ENCODE measurements around the gene LARGE1.

The LARGE1 gene

DNA sequence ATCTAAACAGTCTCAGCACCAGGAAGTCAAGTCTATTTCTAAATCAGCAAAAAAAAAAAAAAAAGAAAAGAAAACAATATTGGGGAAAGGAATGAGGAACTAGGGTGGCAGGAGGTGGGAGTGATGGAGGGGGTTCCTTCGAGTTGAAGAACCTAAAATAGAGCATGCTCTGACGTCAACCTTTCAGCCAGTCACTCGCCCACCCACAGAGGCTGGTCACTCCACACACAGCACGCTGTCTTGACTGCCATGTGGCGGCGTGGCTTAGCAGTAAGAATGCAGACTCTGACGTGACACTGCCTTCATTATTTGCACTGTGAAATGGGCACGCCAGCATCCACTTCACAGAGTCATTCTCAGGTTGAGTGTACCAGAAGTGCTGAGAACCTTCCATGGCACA, 48.3 kb downstream of the LARGE1 start:
- no peaks in the 10 kb centered on the region for H3K9me3 ChIP-seq (ENCODE audit: low read length)
- H3K36me3 ChIP-seq (ENCODE audit: insufficient read depth, low read length) = no peaks in the 10 kb centered on the region
- H4K20me1 ChIP-seq (ENCODE audit: insufficient read depth, low read length) = no peaks in the 10 kb centered on the region
- H3F3A ChIP-seq (ENCODE audit: insufficient read depth, low read length) = no peaks in the 10 kb centered on the region
- no peak overlapping the region for H3K9ac ChIP-seq (ENCODE audit: low read length)
- no peaks in the 10 kb centered on the region for H3K79me2 ChIP-seq (ENCODE audit: insufficient read depth, low read length)
- H3K4me1 ChIP-seq (ENCODE audit: insufficient read depth, low read length, severe bottlenecking) = no peaks in the 10 kb centered on the region
- no peaks in the 10 kb centered on the region for H3K9me2 ChIP-seq (ENCODE audit: low read depth, low read length)
- H3K27ac ChIP-seq (ENCODE audit: low read depth, low read length, poor library complexity, severe bottlenecking) = no peak overlapping the region
- H2AFZ ChIP-seq (ENCODE audit: low read length) = no peak overlapping the region
- H3K27me3 ChIP-seq (ENCODE audit: insufficient read depth, low read length) = no peaks in the 10 kb centered on the region
- TF ChIP-seq, protein P1, sequence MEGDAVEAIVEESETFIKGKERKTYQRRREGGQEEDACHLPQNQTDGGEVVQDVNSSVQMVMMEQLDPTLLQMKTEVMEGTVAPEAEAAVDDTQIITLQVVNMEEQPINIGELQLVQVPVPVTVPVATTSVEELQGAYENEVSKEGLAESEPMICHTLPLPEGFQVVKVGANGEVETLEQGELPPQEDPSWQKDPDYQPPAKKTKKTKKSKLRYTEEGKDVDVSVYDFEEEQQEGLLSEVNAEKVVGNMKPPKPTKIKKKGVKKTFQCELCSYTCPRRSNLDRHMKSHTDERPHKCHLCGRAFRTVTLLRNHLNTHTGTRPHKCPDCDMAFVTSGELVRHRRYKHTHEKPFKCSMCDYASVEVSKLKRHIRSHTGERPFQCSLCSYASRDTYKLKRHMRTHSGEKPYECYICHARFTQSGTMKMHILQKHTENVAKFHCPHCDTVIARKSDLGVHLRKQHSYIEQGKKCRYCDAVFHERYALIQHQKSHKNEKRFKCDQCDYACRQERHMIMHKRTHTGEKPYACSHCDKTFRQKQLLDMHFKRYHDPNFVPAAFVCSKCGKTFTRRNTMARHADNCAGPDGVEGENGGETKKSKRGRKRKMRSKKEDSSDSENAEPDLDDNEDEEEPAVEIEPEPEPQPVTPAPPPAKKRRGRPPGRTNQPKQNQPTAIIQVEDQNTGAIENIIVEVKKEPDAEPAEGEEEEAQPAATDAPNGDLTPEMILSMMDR (IDR thresholded peaks at IDR 0.05; ENCODE audit: low read length) = no peak
- TF ChIP-seq EZH2 (IDR thresholded peaks at IDR 0.05; ENCODE audit: borderline replicate concordance, low read length) = no peak
- no peak overlapping the region for H3K4me2 ChIP-seq (ENCODE audit: low read length)
- H3K4me3 ChIP-seq (ENCODE audit: low read depth, low read length, poor library complexity, severe bottlenecking) = no peak overlapping the region

DNA sequence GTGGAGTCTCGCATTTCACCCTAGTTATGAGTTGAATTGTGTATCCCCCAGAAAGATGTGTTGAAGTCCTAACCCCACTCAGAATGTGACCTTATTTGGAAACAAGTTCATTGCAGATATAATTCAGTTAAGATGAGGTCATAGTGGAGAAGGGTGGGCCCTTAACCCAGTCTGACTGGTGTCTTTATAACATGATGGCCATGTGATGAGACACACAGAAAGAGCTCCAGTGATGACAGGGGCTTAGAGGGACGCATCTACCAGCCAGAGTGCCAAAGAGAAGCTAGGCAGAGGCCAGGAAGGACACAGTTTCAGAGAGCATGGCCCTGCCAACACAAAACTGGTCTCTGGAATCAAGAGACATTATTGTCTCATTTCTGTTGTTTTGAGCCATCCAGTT, 50.3 kb downstream of the LARGE1 start:
- H3K4me3 ChIP-seq (ENCODE audit: low read depth, low read length, poor library complexity, severe bottlenecking) = no peak overlapping the region
- H4K20me1 ChIP-seq (ENCODE audit: insufficient read depth, low read length) = no peaks in the 10 kb centered on the region
- H3K4me2 ChIP-seq (ENCODE audit: low read length) = no peak overlapping the region
- no peaks in the 10 kb centered on the region for H3K4me1 ChIP-seq (ENCODE audit: insufficient read depth, low read length, severe bottlenecking)
- H3K36me3 ChIP-seq (ENCODE audit: insufficient read depth, low read length) = no peaks in the 10 kb centered on the region
- H3F3A ChIP-seq (ENCODE audit: insufficient read depth, low read length) = no peaks in the 10 kb centered on the region
- no peak overlapping the region for H3K27ac ChIP-seq (ENCODE audit: low read depth, low read length, poor library complexity, severe bottlenecking)
- H3K9ac ChIP-seq (ENCODE audit: low read length) = no peak overlapping the region
- H2AFZ ChIP-seq (ENCODE audit: low read length) = no peak overlapping the region
- no peak for TF ChIP-seq EZH2 (IDR thresholded peaks at IDR 0.05; ENCODE audit: borderline replicate concordance, low read length)
- TF ChIP-seq, protein P1 (IDR thresholded peaks at IDR 0.05; ENCODE audit: low read length) = no peak
- H3K9me2 ChIP-seq (ENCODE audit: low read depth, low read length) = no peaks in the 10 kb centered on the region
- H3K27me3 ChIP-seq (ENCODE audit: insufficient read depth, low read length) = no peaks in the 10 kb centered on the region
- no peaks in the 10 kb centered on the region for H3K79me2 ChIP-seq (ENCODE audit: insufficient read depth, low read length)
- H3K9me3 ChIP-seq (ENCODE audit: low read length) = no peaks in the 10 kb centered on the region

DNA sequence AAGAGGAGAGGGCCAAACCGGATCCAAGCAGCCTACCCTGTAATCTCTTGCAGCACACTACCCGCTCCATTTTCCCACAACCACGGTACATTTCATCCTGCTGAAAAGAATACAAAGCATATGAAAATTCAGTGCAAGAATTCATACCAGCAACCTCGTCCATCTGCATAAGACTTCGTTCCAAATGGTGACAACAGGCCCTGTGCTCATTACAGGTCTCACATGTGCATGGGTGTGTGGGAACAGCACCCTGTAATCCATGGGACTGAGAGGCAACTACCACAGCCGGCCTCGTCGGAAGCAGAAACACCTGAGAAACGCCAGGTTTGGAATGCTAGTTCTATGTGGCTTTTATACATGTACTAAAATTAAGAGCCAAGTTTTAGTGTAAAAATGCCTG, 52.3 kb downstream of the LARGE1 start:
- Histone ChIP-seq H3K4me1 (ENCODE audit: insufficient read depth, low read length, severe bottlenecking) (no peaks in the 10 kb centered on the region), H3K36me3 (ENCODE audit: insufficient read depth, low read length) (no peaks in the 10 kb centered on the region), H3F3A (ENCODE audit: insufficient read depth, low read length) (no peaks in the 10 kb centered on the region), H3K9ac (ENCODE audit: low read length) (no peak overlapping the region), H3K9me2 (ENCODE audit: low read depth, low read length) (no peaks in the 10 kb centered on the region), H4K20me1 (ENCODE audit: insufficient read depth, low read length) (no peaks in the 10 kb centered on the region), H3K79me2 (ENCODE audit: insufficient read depth, low read length) (no peaks in the 10 kb centered on the region), H3K9me3 (ENCODE audit: low read length) (no peaks in the 10 kb centered on the region), H2AFZ (ENCODE audit: low read length) (no peak overlapping the region), H3K4me2 (ENCODE audit: low read length) (no peak overlapping the region), H3K27me3 (ENCODE audit: insufficient read depth, low read length) (no peaks in the 10 kb centered on the region), H3K27ac (ENCODE audit: low read depth, low read length, poor library complexity, severe bottlenecking) (no peak overlapping the region), H3K4me3 (ENCODE audit: low read depth, low read length, poor library complexity, severe bottlenecking) (no peak overlapping the region)
- TF ChIP-seq, protein P1 (IDR thresholded peaks at IDR 0.05; ENCODE audit: low read length) = no peak
- TF ChIP-seq EZH2 (IDR thresholded peaks at IDR 0.05; ENCODE audit: borderline replicate concordance, low read length) = no peak
